Endothelial cell of umbilical vein (primary cell): ENCODE results near the gene HECW1. TPM values are rescaled to one million over a fixed set of nuclear protein-coding genes. Genes with fewer than 3 reads are reported as not detected.

Experiments used
- BruUV-seq: library from RNA; stranded (reverse); fragments of 400-500 nt; replicated peaks from 2 replicates; lab custom pipeline; 2021; lab: Mats Ljungman, UMichigan
- CTCF ChIA-PET: fragments of 300-600, 350-600 bp; sonication (Branson Sonifier 250); formaldehyde crosslinking; loops from one replicate; lab custom pipeline; 2021; ENCODE audit warnings: antibody characterized with exemption, inconsistent platforms; lab: Charles Lee
- POLR2A ChIA-PET: fragments of 300-600, 350-600 bp; sonication (Branson Sonifier 250); formaldehyde crosslinking; loops from one replicate; lab custom pipeline; 2021; ENCODE audit warnings: antibody characterized with exemption, inconsistent platforms; lab: Charles Lee
- DNase-seq: peaks from one replicate; pipeline ENCODE4 v3.0.0-alpha.2; 2011; ENCODE audit warnings: low read depth, low spot score
- FAIRE-seq: peaks from 2 replicates; lab custom pipeline; 2011; peaks lifted over from hg19 to GRCh38; lab: Jason Lieb, UNC
- H2AFZ ChIP-seq: 2 replicates; pipeline ENCODE4 v1.6.0; 2012; ENCODE audit warnings: low read depth, low read length, control low read depth, inconsistent platforms
- H3K27ac ChIP-seq: 2 replicates; pipeline ENCODE4 v1.5.1; 2011; ENCODE audit warnings: low read depth, mild to moderate bottlenecking, control low read depth, low read length, moderate library complexity; ENCODE audit not compliant: insufficient read depth
- H3K27me3 ChIP-seq, 2 experiments: 2 replicates each; pipeline versions ENCODE4 v1.6.0 to v1.6.1; 2011; ENCODE audit warnings: low read length in 2 of 2, mixed read lengths in 1 of 2; ENCODE audit not compliant: control insufficient read depth in 2 of 2, insufficient read depth in 2 of 2
- H3K36me3 ChIP-seq, 2 experiments: 2 replicates in 1 of 2; 3 replicates in 1 of 2; pipeline ENCODE4 v1.5.1; 2011; ENCODE audit warnings: low read length in 2 of 2, mild to moderate bottlenecking in 1 of 2, moderate library complexity in 1 of 2; ENCODE audit not compliant: control insufficient read depth in 2 of 2, insufficient read depth in 2 of 2; ENCODE audit errors: extremely low read depth in 1 of 2
- H3K4me1 ChIP-seq: 3 replicates; pipeline ENCODE4 v1.5.1; 2011; ENCODE audit warnings: mild to moderate bottlenecking, low read length; ENCODE audit not compliant: control insufficient read depth, insufficient read depth; ENCODE audit errors: extremely low read depth
- H3K4me2 ChIP-seq: 2 replicates; pipeline ENCODE4 v1.6.1; 2011; ENCODE audit warnings: low read length, control low read depth, mixed read lengths; ENCODE audit not compliant: insufficient read depth
- H3K4me3 ChIP-seq, 3 experiments: fragments of 200-600 bp in 1 of 3; sonication (generic), shearing (Covaris generic) in 1 of 3; replicated peaks in 1 of 3; 2 replicates each; pipeline ENCODE4 v1.5.1; 2011 to 2016; ENCODE audit warnings: control low read depth in 3 of 3, low read length in 3 of 3, mild to moderate bottlenecking in 2 of 3, inconsistent platforms in 1 of 3, low read depth in 1 of 3, moderate library complexity in 1 of 3; ENCODE audit not compliant: insufficient read depth in 1 of 3
- H3K79me2 ChIP-seq: 2 replicates; pipeline ENCODE4 v1.6.0; 2012; ENCODE audit warnings: low read length, inconsistent platforms; ENCODE audit not compliant: control insufficient read depth, insufficient read depth
- H3K9ac ChIP-seq: replicated peaks from 2 replicates; pipeline ENCODE3; 2011; ENCODE audit warnings: low read length, control low read depth; ENCODE audit not compliant: insufficient read depth; ENCODE audit errors: extremely low read depth
- H3K9me1 ChIP-seq: replicated peaks from 3 replicates; pipeline ENCODE4 v1.6.0; 2011; ENCODE audit warnings: mild to moderate bottlenecking, low read length; ENCODE audit not compliant: control insufficient read depth, insufficient read depth; ENCODE audit errors: extremely low read depth
- H3K9me3 ChIP-seq: replicated peaks from 2 replicates; pipeline ENCODE4 v1.5.1; 2012; ENCODE audit warnings: low read length, inconsistent platforms; ENCODE audit not compliant: control insufficient read depth, insufficient read depth
- H4K20me1 ChIP-seq: replicated peaks from 2 replicates; pipeline ENCODE3; 2011; ENCODE audit warnings: mild to moderate bottlenecking, low read length; ENCODE audit not compliant: control insufficient read depth, insufficient read depth; ENCODE audit errors: extremely low read depth
- EZH2 ChIP-seq: IDR thresholded peaks from 2 replicates; pipeline ENCODE4 v1.6.1; 2012; ENCODE audit warnings: borderline replicate concordance, low read depth, mild to moderate bottlenecking, moderate library complexity, low read length, inconsistent platforms; ENCODE audit not compliant: severe bottlenecking
- FOS ChIP-seq: IDR thresholded peaks from 2 replicates; pipeline ENCODE4 v1.6.1; 2011; ENCODE audit warnings: mild to moderate bottlenecking, low read length, moderate library complexity, borderline replicate concordance; ENCODE audit not compliant: insufficient read depth
- GATA2 ChIP-seq: IDR thresholded peaks from 2 replicates; pipeline ENCODE4 v1.7.0; 2011; ENCODE audit warnings: low read depth, mild to moderate bottlenecking, moderate library complexity, mixed read lengths, low read length; ENCODE audit not compliant: insufficient read length, insufficient read depth
- JUN ChIP-seq: IDR thresholded peaks from 2 replicates; pipeline ENCODE4 v1.6.1; 2011; ENCODE audit warnings: borderline replicate concordance, low read depth; ENCODE audit not compliant: insufficient read length, insufficient read depth
- MYC ChIP-seq: IDR thresholded peaks from one replicate; pipeline ENCODE4 v1.6.1; 2011; ENCODE audit warnings: mild to moderate bottlenecking, low read depth, low read length
- POLR2A ChIP-seq: IDR thresholded peaks from 2 replicates; pipeline ENCODE4 v1.6.1; 2012; ENCODE audit warnings: low read depth, mild to moderate bottlenecking, control low read depth, low read length
- POLR2AphosphoS5 ChIP-seq: IDR thresholded peaks from 2 replicates; pipeline ENCODE4 v1.6.1; 2012; ENCODE audit warnings: low read depth, mild to moderate bottlenecking, control low read depth, low read length, moderate library complexity; ENCODE audit not compliant: insufficient read depth
- dilution Hi-C: fragments of 300-500 bp; cut with MboI; formaldehyde crosslinking; loops from one replicate; pipeline ENCODE4 v1.15.0; 2019; ENCODE audit warnings: low sequenced_read_pairs; ENCODE audit not compliant: extremely low pct_ligation_motif_present
- intact Hi-C: fragments of 100-400 bp; cut with micrococcal nuclease; formaldehyde crosslinking; loops from one replicate; pipeline ENCODE4 v1.10.0; 2022
- polyA plus RNA-seq, 4 experiments: library from polyadenylated mRNA; depleted of rRNA in 3 of 4; stranded (reverse) in 3 of 4; unstranded in 1 of 4; fragments of >200 nt; gene quantifications; 2 replicates each; pipeline versions ENCODE4 v1.2.1 to v1.2.3, GENCODE V29; 2011 to 2012; ENCODE audit warnings: missing spikeins in 1 of 4
- total RNA-seq: library from RNA; stranded (reverse); gene quantifications from 2 replicates; pipeline ENCODE4 v1.2.3, GENCODE V29; 2021
- TF ChIP-seq, protein P1 (sequence below): IDR thresholded peaks from 2 replicates; pipeline ENCODE4 v1.6.1; 2011; ENCODE audit not compliant: insufficient read depth, insufficient read length
- TF ChIP-seq, protein P2 (sequence below), 2 donors: IDR thresholded peaks; 1 replicate in 1 of 2; 2 replicates in 1 of 2; pipeline ENCODE4 v1.5.1; 2011; ENCODE audit warnings: low read length in 2 of 2, mild to moderate bottlenecking in 2 of 2, moderate library complexity in 2 of 2, control low read depth in 1 of 2, inconsistent platforms in 1 of 2, low read depth in 1 of 2; ENCODE audit not compliant: insufficient read depth in 1 of 2; ENCODE audit errors: extremely low read depth in 1 of 2

HECW1 gene
- total and polyA plus RNA-seq, 2 donors (not counting 3 experiments of a cell fraction or from before 2014, with no cell fraction given), result not detected

DNA sequence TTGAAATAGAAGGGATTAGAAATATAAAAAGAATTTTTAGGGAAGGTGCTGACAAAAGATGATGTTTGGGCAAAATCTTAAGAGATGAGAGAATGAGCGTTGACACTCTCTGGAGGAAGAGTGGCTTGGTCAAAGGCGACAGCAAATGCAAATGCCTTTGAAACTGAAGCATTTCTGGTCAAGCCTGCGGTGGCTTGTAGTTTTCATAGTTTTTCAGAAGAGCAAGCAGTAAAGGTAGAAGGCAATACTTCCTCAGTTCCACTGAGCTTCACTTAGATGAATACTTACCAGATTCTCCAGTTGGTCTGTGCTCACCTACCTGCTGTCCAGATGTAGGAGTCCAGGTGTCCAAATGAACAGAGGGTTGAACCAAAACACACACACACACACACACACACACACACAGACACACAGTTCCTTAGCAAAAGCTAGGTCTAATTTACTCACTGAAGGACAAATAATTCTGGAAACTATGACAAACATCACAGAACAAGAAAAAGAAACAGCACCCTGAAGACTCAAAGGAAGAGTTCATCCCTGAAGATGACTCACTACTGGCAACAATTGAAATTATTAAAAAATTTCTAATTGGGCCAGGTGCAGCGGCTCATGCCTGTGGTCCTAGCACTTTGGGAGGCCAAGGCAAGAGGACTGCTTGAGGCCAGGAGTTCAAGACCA lies 458.4 kb downstream of the HECW1 start:
- Histone ChIP-seq H3K27me3 (no peaks in the 10 kb centered on the region), H3K9ac (no peak overlapping the region), H3K79me2 (no peaks in the 10 kb centered on the region), H3K9me3 (no peaks in the 10 kb centered on the region), H3K4me1 (peaks cover 7% of the 10 kb centered on the region), H3K36me3 (no peaks in the 10 kb centered on the region), H3K4me2 (no peak overlapping the region), H3K27ac (no peak overlapping the region), H3K4me3 (no peak overlapping the region), H2AFZ (no peak overlapping the region), H3K9me1 (no peaks in the 10 kb centered on the region), H4K20me1 (no peaks in the 10 kb centered on the region)
- ChIA-PET CTCF (interaction anchor here (0.7 to 3.3 kb wide), 2 partner anchors 11 to 129 kb away, joined by 4 to 65 read pairs; partner anchors contain the start of gene STK17A), POLR2A (no interaction called here)
- no peak for TF ChIP-seq EZH2
- no peak for TF ChIP-seq POLR2A
- no peak for TF ChIP-seq POLR2AphosphoS5
- no peak for TF ChIP-seq FOS
- TF ChIP-seq MYC, result no peak
- TF ChIP-seq, protein P1, sequence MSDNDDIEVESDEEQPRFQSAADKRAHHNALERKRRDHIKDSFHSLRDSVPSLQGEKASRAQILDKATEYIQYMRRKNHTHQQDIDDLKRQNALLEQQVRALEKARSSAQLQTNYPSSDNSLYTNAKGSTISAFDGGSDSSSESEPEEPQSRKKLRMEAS, result no peak
- TF ChIP-seq, protein P2, sequence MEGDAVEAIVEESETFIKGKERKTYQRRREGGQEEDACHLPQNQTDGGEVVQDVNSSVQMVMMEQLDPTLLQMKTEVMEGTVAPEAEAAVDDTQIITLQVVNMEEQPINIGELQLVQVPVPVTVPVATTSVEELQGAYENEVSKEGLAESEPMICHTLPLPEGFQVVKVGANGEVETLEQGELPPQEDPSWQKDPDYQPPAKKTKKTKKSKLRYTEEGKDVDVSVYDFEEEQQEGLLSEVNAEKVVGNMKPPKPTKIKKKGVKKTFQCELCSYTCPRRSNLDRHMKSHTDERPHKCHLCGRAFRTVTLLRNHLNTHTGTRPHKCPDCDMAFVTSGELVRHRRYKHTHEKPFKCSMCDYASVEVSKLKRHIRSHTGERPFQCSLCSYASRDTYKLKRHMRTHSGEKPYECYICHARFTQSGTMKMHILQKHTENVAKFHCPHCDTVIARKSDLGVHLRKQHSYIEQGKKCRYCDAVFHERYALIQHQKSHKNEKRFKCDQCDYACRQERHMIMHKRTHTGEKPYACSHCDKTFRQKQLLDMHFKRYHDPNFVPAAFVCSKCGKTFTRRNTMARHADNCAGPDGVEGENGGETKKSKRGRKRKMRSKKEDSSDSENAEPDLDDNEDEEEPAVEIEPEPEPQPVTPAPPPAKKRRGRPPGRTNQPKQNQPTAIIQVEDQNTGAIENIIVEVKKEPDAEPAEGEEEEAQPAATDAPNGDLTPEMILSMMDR (IDR thresholded peaks at IDR 0.05; ENCODE audit: extremely low read depth in 1 of 2, insufficient read depth in 1 of 2, low read depth in 1 of 2, low read length in 2 of 2), result no peak
- TF ChIP-seq JUN, result no peak
- TF ChIP-seq GATA2, result no peak
- no peak for FAIRE-seq
- intact Hi-C loops, result loop anchor here (5.0 kb wide), 1 partner anchor 336 kb away; the partner anchor contains the start of gene URGCP
- no peak for DNase-seq
- dilution Hi-C loops, result no loop called here
- BruUV-seq, result no TSS peak
